Endothelial cell of umbilical vein (primary cell): Measurements from ENCODE around the gene CD300LD. TPM values are rescaled to one million over a fixed set of nuclear protein-coding genes. Genes with fewer than 3 reads are reported as not detected.

Experiments used
- BruUV-seq: library from RNA; stranded (reverse); fragments of 400-500 nt; replicated peaks from 2 replicates; lab custom pipeline; 2021; lab: Mats Ljungman, UMichigan
- CTCF ChIA-PET: fragments of 300-600, 350-600 bp; sonication (Branson Sonifier 250); formaldehyde crosslinking; loops from one replicate; lab custom pipeline; 2021; ENCODE audit warnings: antibody characterized with exemption, inconsistent platforms; lab: Charles Lee
- POLR2A ChIA-PET: fragments of 300-600, 350-600 bp; sonication (Branson Sonifier 250); formaldehyde crosslinking; loops from one replicate; lab custom pipeline; 2021; ENCODE audit warnings: antibody characterized with exemption, inconsistent platforms; lab: Charles Lee
- DNase-seq: peaks from one replicate; pipeline ENCODE4 v3.0.0-alpha.2; 2011; ENCODE audit warnings: low read depth, low spot score
- FAIRE-seq: peaks from 2 replicates; lab custom pipeline; 2011; peaks lifted over from hg19 to GRCh38; lab: Jason Lieb, UNC
- H2AFZ ChIP-seq: 2 replicates; pipeline ENCODE4 v1.6.0; 2012; ENCODE audit warnings: low read depth, low read length, control low read depth, inconsistent platforms
- H3K27ac ChIP-seq: 2 replicates; pipeline ENCODE4 v1.5.1; 2011; ENCODE audit warnings: low read depth, mild to moderate bottlenecking, control low read depth, low read length, moderate library complexity; ENCODE audit not compliant: insufficient read depth
- H3K27me3 ChIP-seq, 2 experiments: 2 replicates each; pipeline versions ENCODE4 v1.6.0 to v1.6.1; 2011; ENCODE audit warnings: low read length in 2 of 2, mixed read lengths in 1 of 2; ENCODE audit not compliant: control insufficient read depth in 2 of 2, insufficient read depth in 2 of 2
- H3K36me3 ChIP-seq, 2 experiments: 2 replicates in 1 of 2; 3 replicates in 1 of 2; pipeline ENCODE4 v1.5.1; 2011; ENCODE audit warnings: low read length in 2 of 2, mild to moderate bottlenecking in 1 of 2, moderate library complexity in 1 of 2; ENCODE audit not compliant: control insufficient read depth in 2 of 2, insufficient read depth in 2 of 2; ENCODE audit errors: extremely low read depth in 1 of 2
- H3K4me1 ChIP-seq: 3 replicates; pipeline ENCODE4 v1.5.1; 2011; ENCODE audit warnings: mild to moderate bottlenecking, low read length; ENCODE audit not compliant: control insufficient read depth, insufficient read depth; ENCODE audit errors: extremely low read depth
- H3K4me2 ChIP-seq: 2 replicates; pipeline ENCODE4 v1.6.1; 2011; ENCODE audit warnings: low read length, control low read depth, mixed read lengths; ENCODE audit not compliant: insufficient read depth
- H3K4me3 ChIP-seq, 3 experiments: fragments of 200-600 bp in 1 of 3; sonication (generic), shearing (Covaris generic) in 1 of 3; replicated peaks in 1 of 3; 2 replicates each; pipeline ENCODE4 v1.5.1; 2011 to 2016; ENCODE audit warnings: control low read depth in 3 of 3, low read length in 3 of 3, mild to moderate bottlenecking in 2 of 3, inconsistent platforms in 1 of 3, low read depth in 1 of 3, moderate library complexity in 1 of 3; ENCODE audit not compliant: insufficient read depth in 1 of 3
- H3K79me2 ChIP-seq: 2 replicates; pipeline ENCODE4 v1.6.0; 2012; ENCODE audit warnings: low read length, inconsistent platforms; ENCODE audit not compliant: control insufficient read depth, insufficient read depth
- H3K9ac ChIP-seq: replicated peaks from 2 replicates; pipeline ENCODE3; 2011; ENCODE audit warnings: low read length, control low read depth; ENCODE audit not compliant: insufficient read depth; ENCODE audit errors: extremely low read depth
- H3K9me1 ChIP-seq: replicated peaks from 3 replicates; pipeline ENCODE4 v1.6.0; 2011; ENCODE audit warnings: mild to moderate bottlenecking, low read length; ENCODE audit not compliant: control insufficient read depth, insufficient read depth; ENCODE audit errors: extremely low read depth
- H3K9me3 ChIP-seq: replicated peaks from 2 replicates; pipeline ENCODE4 v1.5.1; 2012; ENCODE audit warnings: low read length, inconsistent platforms; ENCODE audit not compliant: control insufficient read depth, insufficient read depth
- H4K20me1 ChIP-seq: replicated peaks from 2 replicates; pipeline ENCODE3; 2011; ENCODE audit warnings: mild to moderate bottlenecking, low read length; ENCODE audit not compliant: control insufficient read depth, insufficient read depth; ENCODE audit errors: extremely low read depth
- CTCF ChIP-seq, 2 donors: IDR thresholded peaks; 1 replicate in 1 of 2; 2 replicates in 1 of 2; pipeline ENCODE4 v1.5.1; 2011; ENCODE audit warnings: low read length in 2 of 2, mild to moderate bottlenecking in 2 of 2, moderate library complexity in 2 of 2, control low read depth in 1 of 2, inconsistent platforms in 1 of 2, low read depth in 1 of 2; ENCODE audit not compliant: insufficient read depth in 1 of 2; ENCODE audit errors: extremely low read depth in 1 of 2
- EZH2 ChIP-seq: IDR thresholded peaks from 2 replicates; pipeline ENCODE4 v1.6.1; 2012; ENCODE audit warnings: borderline replicate concordance, low read depth, mild to moderate bottlenecking, moderate library complexity, low read length, inconsistent platforms; ENCODE audit not compliant: severe bottlenecking
- FOS ChIP-seq: IDR thresholded peaks from 2 replicates; pipeline ENCODE4 v1.6.1; 2011; ENCODE audit warnings: mild to moderate bottlenecking, low read length, moderate library complexity, borderline replicate concordance; ENCODE audit not compliant: insufficient read depth
- GATA2 ChIP-seq: IDR thresholded peaks from 2 replicates; pipeline ENCODE4 v1.7.0; 2011; ENCODE audit warnings: low read depth, mild to moderate bottlenecking, moderate library complexity, mixed read lengths, low read length; ENCODE audit not compliant: insufficient read length, insufficient read depth
- JUN ChIP-seq: IDR thresholded peaks from 2 replicates; pipeline ENCODE4 v1.6.1; 2011; ENCODE audit warnings: borderline replicate concordance, low read depth; ENCODE audit not compliant: insufficient read length, insufficient read depth
- MAX ChIP-seq: IDR thresholded peaks from 2 replicates; pipeline ENCODE4 v1.6.1; 2011; ENCODE audit not compliant: insufficient read depth, insufficient read length
- MYC ChIP-seq: IDR thresholded peaks from one replicate; pipeline ENCODE4 v1.6.1; 2011; ENCODE audit warnings: mild to moderate bottlenecking, low read depth, low read length
- POLR2A ChIP-seq: IDR thresholded peaks from 2 replicates; pipeline ENCODE4 v1.6.1; 2012; ENCODE audit warnings: low read depth, mild to moderate bottlenecking, control low read depth, low read length
- POLR2AphosphoS5 ChIP-seq: IDR thresholded peaks from 2 replicates; pipeline ENCODE4 v1.6.1; 2012; ENCODE audit warnings: low read depth, mild to moderate bottlenecking, control low read depth, low read length, moderate library complexity; ENCODE audit not compliant: insufficient read depth
- dilution Hi-C: fragments of 300-500 bp; cut with MboI; formaldehyde crosslinking; loops from one replicate; pipeline ENCODE4 v1.15.0; 2019; ENCODE audit warnings: low sequenced_read_pairs; ENCODE audit not compliant: extremely low pct_ligation_motif_present
- intact Hi-C: fragments of 100-400 bp; cut with micrococcal nuclease; formaldehyde crosslinking; loops from one replicate; pipeline ENCODE4 v1.10.0; 2022
- polyA plus RNA-seq, 4 experiments: library from polyadenylated mRNA; depleted of rRNA in 3 of 4; stranded (reverse) in 3 of 4; unstranded in 1 of 4; fragments of >200 nt; gene quantifications; 2 replicates each; pipeline versions ENCODE4 v1.2.1 to v1.2.3, GENCODE V29; 2011 to 2012; ENCODE audit warnings: missing spikeins in 1 of 4
- total RNA-seq: library from RNA; stranded (reverse); gene quantifications from 2 replicates; pipeline ENCODE4 v1.2.3, GENCODE V29; 2021

Gene CD300LD
- total and polyA plus RNA-seq, 2 donors (not counting 3 experiments of a cell fraction or from before 2014, with no cell fraction given): not detected

- DNase-seq (no peak), FAIRE-seq (no peak)
- Histone ChIP-seq H3K36me3 (no peaks in the 10 kb centered on the region), H3K27me3 (no peaks in the 10 kb centered on the region), H2AFZ (no peak overlapping the region), H3K9me1 (no peaks in the 10 kb centered on the region), H3K27ac (no peak overlapping the region), H3K4me2 (no peak overlapping the region), H4K20me1 (no peaks in the 10 kb centered on the region), H3K9me3 (no peaks in the 10 kb centered on the region), H3K9ac (no peak overlapping the region), H3K79me2 (no peaks in the 10 kb centered on the region), H3K4me1 (no peaks in the 10 kb centered on the region), H3K4me3 (no peak overlapping the region)
- intact Hi-C loops (no loop called here), dilution Hi-C loops (no loop called here)
- no TSS peak for BruUV-seq
- ChIA-PET CTCF (no interaction called here), POLR2A (no interaction called here)
- TF ChIP-seq EZH2 (no peak), MAX (no peak)
These were observed 27.1 kb upstream of the CD300LD start for GRCh38 chr17:74619077-74619673.

- ChIA-PET CTCF (no interaction called here), POLR2A (no interaction called here)
- dilution Hi-C loops: no loop called here
- no peaks in the 10 kb centered on the region for H4K20me1 ChIP-seq
- no peak for TF ChIP-seq CTCF (IDR thresholded peaks at IDR 0.05; ENCODE audit: extremely low read depth in 1 of 2, insufficient read depth in 1 of 2, low read depth in 1 of 2, low read length in 2 of 2)
- no peak for TF ChIP-seq MAX
- no peak for TF ChIP-seq MYC
- no peak for TF ChIP-seq GATA2
- no peak for TF ChIP-seq JUN
- no peak for TF ChIP-seq POLR2AphosphoS5
- no peak for TF ChIP-seq FOS
- no peak for TF ChIP-seq EZH2
- TF ChIP-seq POLR2A: no peak
- no peak overlapping the region for H2AFZ ChIP-seq
- FAIRE-seq (no peak), DNase-seq (no peak)
- no peaks in the 10 kb centered on the region for H3K9me1 ChIP-seq
- no peaks in the 10 kb centered on the region for H3K79me2 ChIP-seq
- H3K4me2 ChIP-seq: no peak overlapping the region
- H3K4me1 ChIP-seq: no peaks in the 10 kb centered on the region
- H3K27me3 ChIP-seq: no peaks in the 10 kb centered on the region
- no TSS peak for BruUV-seq
- no peaks in the 10 kb centered on the region for H3K9me3 ChIP-seq
- no peak overlapping the region for H3K4me3 ChIP-seq
- H3K36me3 ChIP-seq: no peaks in the 10 kb centered on the region
- no peak overlapping the region for H3K9ac ChIP-seq
- no peak overlapping the region for H3K27ac ChIP-seq
- intact Hi-C loops: no loop called here
These were observed 26.4 kb upstream of the CD300LD start for GRCh38 chr17:74618451-74618850.
